OCI-LY7 (cell line): ENCODE results near the gene PAX9.

Experiments
- EZH2phosphoT487 ChIP-seq: fragments of 200-600 bp; sonication (generic); IDR thresholded peaks from 2 replicates; pipeline ENCODE4 v1.6.1; 2018; ENCODE audit warnings: low read depth, borderline replicate concordance, mild to moderate bottlenecking, mixed run types, antibody characterized with exemption, low read length, moderate library complexity, mixed read lengths
- TF ChIP-seq, protein P1 (sequence below): fragments of 200-600 bp; sonication (generic); conservative IDR thresholded peaks from 2 replicates; pipeline ENCODE4 v1.5.1; 2014; ENCODE audit warnings: mild to moderate bottlenecking, antibody characterized with exemption, low read length, moderate library complexity, mixed read lengths

DNA sequence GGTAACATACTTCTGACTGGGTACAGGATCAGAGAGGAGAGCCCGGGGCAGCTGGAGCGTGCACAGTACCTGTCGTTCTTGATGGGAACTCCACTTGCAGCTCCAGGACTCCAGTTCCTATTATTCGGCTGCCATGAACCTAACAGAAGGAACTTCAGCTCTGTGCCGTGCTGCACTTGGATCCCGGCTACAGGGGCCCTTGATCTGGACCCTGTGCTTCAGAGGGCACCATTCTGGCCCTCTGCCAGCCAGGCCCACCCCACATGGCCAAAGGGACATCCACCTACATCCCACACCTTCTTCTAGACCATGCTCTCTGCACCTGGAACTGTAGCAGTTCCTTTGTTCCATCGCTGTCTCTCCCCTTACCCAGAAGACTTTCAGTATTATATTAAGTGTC lies 58.2 kb downstream of the PAX9 start:
- TF ChIP-seq, protein P1, sequence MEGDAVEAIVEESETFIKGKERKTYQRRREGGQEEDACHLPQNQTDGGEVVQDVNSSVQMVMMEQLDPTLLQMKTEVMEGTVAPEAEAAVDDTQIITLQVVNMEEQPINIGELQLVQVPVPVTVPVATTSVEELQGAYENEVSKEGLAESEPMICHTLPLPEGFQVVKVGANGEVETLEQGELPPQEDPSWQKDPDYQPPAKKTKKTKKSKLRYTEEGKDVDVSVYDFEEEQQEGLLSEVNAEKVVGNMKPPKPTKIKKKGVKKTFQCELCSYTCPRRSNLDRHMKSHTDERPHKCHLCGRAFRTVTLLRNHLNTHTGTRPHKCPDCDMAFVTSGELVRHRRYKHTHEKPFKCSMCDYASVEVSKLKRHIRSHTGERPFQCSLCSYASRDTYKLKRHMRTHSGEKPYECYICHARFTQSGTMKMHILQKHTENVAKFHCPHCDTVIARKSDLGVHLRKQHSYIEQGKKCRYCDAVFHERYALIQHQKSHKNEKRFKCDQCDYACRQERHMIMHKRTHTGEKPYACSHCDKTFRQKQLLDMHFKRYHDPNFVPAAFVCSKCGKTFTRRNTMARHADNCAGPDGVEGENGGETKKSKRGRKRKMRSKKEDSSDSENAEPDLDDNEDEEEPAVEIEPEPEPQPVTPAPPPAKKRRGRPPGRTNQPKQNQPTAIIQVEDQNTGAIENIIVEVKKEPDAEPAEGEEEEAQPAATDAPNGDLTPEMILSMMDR, result no peak
- no peak for TF ChIP-seq EZH2phosphoT487
